GM18858 (cell line): ENCODE measurements around the gene USP16.

Experiments used
- ATAC-seq: cut with Tn5 transposase; IDR thresholded peaks from one replicate; pipeline ENCODE4 v1.9.1; 2021; ENCODE audit not compliant: unreplicated experiment

Gene USP16

GRCh38 chr21:29082046-29082815 lies 57.8 kb downstream of the USP16 start:
- ATAC-seq: no peak

- ATAC-seq: no peak
Observed at GRCh38 chr21:29083306-29083705, 58.8 kb downstream of the USP16 start.

GRCh38 chr21:29084372-29084771 lies 59.9 kb downstream of the USP16 start:
- ATAC-seq: no peak

DNA sequence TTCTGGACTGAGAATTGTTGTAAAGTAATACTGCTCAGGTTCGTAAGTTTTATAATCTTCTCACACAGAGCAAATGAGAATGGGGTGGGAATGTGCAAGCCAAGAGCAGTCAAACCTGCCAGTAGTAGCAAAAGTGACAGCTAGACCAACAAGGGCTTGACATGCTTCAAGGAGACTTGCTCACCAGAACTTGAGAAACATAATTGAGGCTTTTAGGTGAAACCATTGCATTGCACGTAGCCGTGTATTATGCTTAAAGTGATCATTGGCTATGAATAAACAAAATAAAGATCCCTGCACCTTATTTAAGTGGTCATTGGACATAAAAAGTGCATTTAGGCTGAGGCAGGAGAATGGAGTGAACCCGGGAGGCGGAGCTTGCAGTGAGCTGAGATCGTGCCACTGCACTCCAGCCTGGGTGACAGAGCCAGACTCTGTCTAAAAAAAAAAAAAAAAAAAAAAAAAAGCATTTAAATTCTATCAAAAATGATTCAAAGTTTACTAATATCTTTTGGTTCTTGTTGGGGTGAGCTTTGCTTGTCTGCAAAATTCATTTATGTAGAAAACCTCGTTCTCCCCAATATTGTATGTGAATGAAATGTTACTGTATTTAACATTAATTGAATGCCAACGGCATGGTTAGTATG lies 60.8 kb downstream of the USP16 start:
- no peak for ATAC-seq

DNA sequence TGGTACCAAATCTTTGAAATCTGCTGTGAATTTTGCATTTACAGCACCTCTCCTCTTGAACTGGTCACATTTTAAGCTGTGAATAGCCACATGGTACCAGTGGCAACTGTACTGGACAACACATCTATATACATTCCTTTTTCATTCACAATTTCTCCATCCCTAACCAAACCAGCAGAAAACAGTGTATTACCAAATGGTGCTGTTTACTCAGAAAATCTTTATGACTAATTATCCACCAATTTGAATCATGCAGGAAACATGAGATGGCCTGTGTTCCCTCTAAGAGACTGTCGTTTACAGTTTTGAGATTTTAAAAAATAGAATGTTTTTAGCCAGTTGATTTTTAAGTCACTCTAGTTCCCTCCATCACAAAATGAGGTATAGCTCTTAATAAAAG lies 66.6 kb downstream of the USP16 start:
- ATAC-seq: no peak

GRCh38 chr21:29092102-29092959 lies 67.9 kb downstream of the USP16 start:
- ATAC-seq: no peak

DNA sequence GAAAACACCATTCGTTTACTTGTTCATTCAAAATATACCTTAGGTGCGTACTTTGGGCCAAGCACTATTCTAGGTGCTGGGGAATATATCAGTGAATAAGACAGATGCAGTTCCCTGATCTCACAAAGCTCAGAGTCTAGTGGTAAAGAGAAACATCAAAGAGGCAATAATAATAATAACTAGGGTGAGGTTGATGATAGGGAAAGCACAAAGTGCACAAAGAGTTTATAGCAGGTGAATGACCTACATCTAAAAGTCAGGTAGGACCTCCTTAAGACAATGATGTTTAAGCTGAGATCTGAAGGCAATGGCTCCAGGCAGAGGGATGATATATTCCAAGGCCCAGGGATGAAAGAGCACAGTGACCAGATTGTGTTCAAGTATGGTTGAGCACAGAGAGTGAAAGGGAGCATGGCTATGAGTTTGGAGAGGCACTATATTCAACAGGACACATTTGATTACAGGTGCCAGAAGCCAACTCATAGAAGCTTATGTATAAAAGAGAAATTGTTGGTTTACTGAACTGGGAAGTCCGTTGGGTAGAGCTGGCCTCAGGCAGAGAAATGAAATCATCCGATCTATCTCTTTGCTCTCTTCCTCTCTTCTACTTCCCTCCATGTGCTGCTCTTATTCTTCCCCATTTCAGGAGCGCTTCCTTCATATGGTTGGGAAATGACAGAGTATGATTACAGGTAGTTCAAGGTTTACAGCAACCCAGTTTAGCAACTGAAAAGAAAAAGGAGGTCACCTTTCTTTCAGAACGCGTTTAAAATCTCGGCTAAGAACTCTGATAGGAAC lies 71.9 kb downstream of the USP16 start:
- ATAC-seq: no peak

- no peak for ATAC-seq
Observed at GRCh38 chr21:29098156-29098555, 73.7 kb downstream of the USP16 start.

- ATAC-seq: no peak
Observed at GRCh38 chr21:29102791-29103257, 78.4 kb downstream of the USP16 start.
